HepG2 (cell line): ENCODE measurements around the gene APOC4. TPM values are rescaled to one million over a fixed set of nuclear protein-coding genes. Genes with fewer than 3 reads are reported as not detected.

ENCODE experiments used
- CAMTA2 ChIP-seq: sonication (generic); formaldehyde crosslinking; IDR thresholded peaks from 2 replicates; pipeline ENCODE4 v1.4.0; 2020; ENCODE audit warnings: mild to moderate bottlenecking, missing genetic modification reagents, borderline replicate concordance
- CCDC6 ChIP-seq: sonication (generic); formaldehyde crosslinking; IDR thresholded peaks from 2 replicates; pipeline ENCODE4 v1.8.1; 2022; ENCODE audit warnings: mild to moderate bottlenecking, missing genetic modification reagents, moderate library complexity
- HOMEZ ChIP-seq: IDR thresholded peaks from 2 replicates; pipeline ENCODE4 v1.6.1; 2016; ENCODE audit warnings: low read depth
- NFE2L1 ChIP-seq: sonication (generic); formaldehyde crosslinking; IDR thresholded peaks from 2 replicates; pipeline ENCODE4 v1.4.0; 2020; ENCODE audit warnings: missing genetic modification reagents, mild to moderate bottlenecking, borderline replicate concordance
- PAF1 ChIP-seq: IDR thresholded peaks from 2 replicates; pipeline ENCODE4 v1.6.1; 2016; ENCODE audit warnings: missing genetic modification reagents, missing compliant biosample characterization
- RAD21 ChIP-seq: fragments of 450-650 bp; formaldehyde crosslinking; IDR thresholded peaks from 2 replicates; pipeline ENCODE4 v1.5.0; 2020; ENCODE audit warnings: mild to moderate bottlenecking
- RCOR2 ChIP-seq: IDR thresholded peaks from 2 replicates; pipeline ENCODE4 v1.6.1; 2016; ENCODE audit warnings: missing biosample characterization, missing genetic modification reagents
- SMYD3 ChIP-seq: sonication (generic); formaldehyde crosslinking; IDR thresholded peaks from 2 replicates; pipeline ENCODE4 v1.8.1; 2023; ENCODE audit warnings: mild to moderate bottlenecking, missing genetic modification reagents
- SP4 ChIP-seq: sonication (generic); formaldehyde crosslinking; IDR thresholded peaks from 2 replicates; pipeline ENCODE4 v1.8.1; 2023; ENCODE audit warnings: mild to moderate bottlenecking, missing genetic modification reagents
- TBX2 ChIP-seq: sonication (generic); formaldehyde crosslinking; IDR thresholded peaks from 2 replicates; pipeline ENCODE4 v1.5.0; 2020; ENCODE audit warnings: missing genetic modification reagents, mild to moderate bottlenecking, borderline replicate concordance
- TCF12 ChIP-seq, 2 experiments: fragments of 450-650 bp in 1 of 2; sonication (generic) in 1 of 2; formaldehyde crosslinking in 1 of 2; IDR thresholded peaks; 2 replicates each; pipeline versions ENCODE4 v1.6.1 to v1.8.0; 2017 to 2022; ENCODE audit warnings: antibody characterized with exemption in 1 of 2, mild to moderate bottlenecking in 1 of 2, missing genetic modification reagents in 1 of 2, moderate library complexity in 1 of 2
- ZFYVE20 ChIP-seq: sonication (generic); formaldehyde crosslinking; IDR thresholded peaks from 2 replicates; pipeline ENCODE4 v1.8.0; 2023; ENCODE audit warnings: low read depth, mild to moderate bottlenecking, moderate library complexity, missing genetic modification reagents, borderline replicate concordance
- ZKSCAN1 ChIP-seq: fragments of 150-350 bp; IDR thresholded peaks from 2 replicates; pipeline ENCODE4 v1.6.1; 2014; ENCODE audit warnings: low read length
- ZNF253 ChIP-seq: sonication (generic); formaldehyde crosslinking; IDR thresholded peaks from 2 replicates; pipeline ENCODE4 v1.8.0; 2022; ENCODE audit warnings: mild to moderate bottlenecking, missing genetic modification reagents, borderline replicate concordance
- ZNF552 ChIP-seq: sonication (generic); formaldehyde crosslinking; IDR thresholded peaks from 2 replicates; pipeline ENCODE4 v1.9.0; 2022; ENCODE audit warnings: missing genetic modification reagents, mild to moderate bottlenecking, borderline replicate concordance
- polyA plus RNA-seq, 8 experiments: library from polyadenylated mRNA; depleted of rRNA in 3 of 8; stranded (reverse) in 7 of 8; unstranded in 1 of 8; fragments of >200 nt; fragmentation: Illumina TruSeq in 4 of 8; extraction: Trizol in 4 of 8; gene quantifications; 2 replicates each; pipeline versions ENCODE4 v1.2.1 to v1.2.3, GENCODE V29; 2011 to 2016; ENCODE audit warnings: low read depth in 4 of 8, missing spikeins in 1 of 8, mixed read lengths in 1 of 8; ENCODE audit not compliant: insufficient read depth in 1 of 8
- total RNA-seq, 5 experiments: library from RNA; depleted of rRNA; stranded (reverse); fragments of >200 nt; fragmentation: Illumina TruSeq; extraction: Trizol; gene quantifications; 2 replicates each; pipeline ENCODE4 v1.2.3, GENCODE V29; 2016; ENCODE audit warnings: low read depth in 1 of 5
- TF ChIP-seq, protein P1 (sequence below): sonication (generic); formaldehyde crosslinking; IDR thresholded peaks from 2 replicates; pipeline ENCODE4 v1.4.0; 2020; ENCODE audit warnings: mild to moderate bottlenecking, missing genetic modification reagents
- TF ChIP-seq, protein P2 (sequence below): sonication (generic); formaldehyde crosslinking; IDR thresholded peaks from 2 replicates; pipeline ENCODE4 v1.5.1; 2020; ENCODE audit warnings: mild to moderate bottlenecking, missing genetic modification reagents, moderate library complexity
- TF ChIP-seq, protein P3 (sequence below): sonication (generic); formaldehyde crosslinking; IDR thresholded peaks from 2 replicates; pipeline ENCODE4 v1.4.0; 2020; ENCODE audit warnings: missing genetic modification reagents, borderline replicate concordance

APOC4 gene
- total and polyA plus RNA-seq, 2 of the 13 experiments (the other 11 are each of a cell fraction or from before 2014, with no cell fraction given): 0.46 TPM; not detected in 1

DNA sequence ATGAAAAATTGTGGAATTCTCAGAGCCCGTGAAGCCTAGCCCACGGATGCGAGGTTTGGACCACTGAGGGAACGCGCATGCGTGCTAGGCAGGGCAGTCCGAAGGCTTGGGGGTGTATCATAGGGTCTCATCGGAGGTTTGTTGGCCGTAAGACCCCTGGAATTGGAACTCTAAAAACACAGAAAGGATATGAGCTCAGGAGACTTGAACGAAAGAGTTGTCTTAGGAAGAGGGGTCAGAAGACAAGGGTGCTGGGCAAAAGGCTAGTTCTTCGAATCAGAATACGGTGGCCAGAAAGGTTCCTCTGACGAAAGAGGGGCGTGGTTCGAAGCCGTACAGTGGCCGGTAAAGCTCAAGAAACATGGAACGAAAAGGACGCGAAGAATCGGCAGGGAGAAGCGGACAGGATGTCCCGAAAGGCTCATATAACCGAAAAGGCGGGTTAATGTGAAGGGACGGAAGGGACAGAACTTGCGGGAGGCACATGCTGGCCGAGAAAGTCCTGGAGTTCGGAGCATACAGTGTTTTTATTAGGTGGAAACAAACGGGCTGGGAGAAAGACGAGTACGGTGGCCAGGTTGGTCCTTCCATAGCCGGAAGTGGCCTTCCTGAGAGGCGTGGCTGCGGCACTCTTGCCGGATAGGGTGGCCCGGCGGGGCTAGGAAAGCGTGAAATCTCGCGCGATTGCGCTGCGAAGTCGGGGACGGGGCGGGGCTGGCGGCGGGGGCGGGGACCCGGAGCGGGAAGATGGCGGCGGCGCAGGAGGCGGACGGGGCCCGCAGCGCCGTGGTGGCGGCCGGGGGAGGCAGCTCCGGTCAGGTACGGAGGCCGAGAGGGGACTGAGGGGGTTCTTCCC, 12.8 kb downstream of the APOC4 start, which contains the start of gene CLPTM1 (continued):
- TF ChIP-seq NFE2L1 (CRISPR knock-in tag) (no peak), HOMEZ (CRISPR knock-in tag) (no peak), TCF12 (IDR thresholded peaks at IDR 0.05) (no peak), TCF12 (CRISPR knock-in tag; IDR thresholded peaks at IDR 0.05) (peak; percentile 74; the same call in 1 of the 2 replicates), RAD21 (CRISPR knock-in tag) (no peak), CCDC6 (CRISPR knock-in tag) (no peak), ZNF253 (no peak), SP4 (CRISPR knock-in tag) (no peak; the same call in none of the 2 replicates), ZFYVE20 (CRISPR knock-in tag) (no peak), CAMTA2 (CRISPR knock-in tag) (peak; percentile 78; the same call in 1 of the 2 replicates), TBX2 (CRISPR knock-in tag) (peak; percentile 43; the same call in 1 of the 2 replicates), RCOR2 (CRISPR knock-in tag) (no peak), ZKSCAN1 (no peak), SMYD3 (CRISPR knock-in tag) (peak; percentile 90), ZNF552 (CRISPR knock-in tag) (peak; percentile 28; the same call in 1 of the 2 replicates), PAF1 (CRISPR knock-in tag) (no peak; the same call in 1 of the 2 replicates)
- TF ChIP-seq, protein P1, sequence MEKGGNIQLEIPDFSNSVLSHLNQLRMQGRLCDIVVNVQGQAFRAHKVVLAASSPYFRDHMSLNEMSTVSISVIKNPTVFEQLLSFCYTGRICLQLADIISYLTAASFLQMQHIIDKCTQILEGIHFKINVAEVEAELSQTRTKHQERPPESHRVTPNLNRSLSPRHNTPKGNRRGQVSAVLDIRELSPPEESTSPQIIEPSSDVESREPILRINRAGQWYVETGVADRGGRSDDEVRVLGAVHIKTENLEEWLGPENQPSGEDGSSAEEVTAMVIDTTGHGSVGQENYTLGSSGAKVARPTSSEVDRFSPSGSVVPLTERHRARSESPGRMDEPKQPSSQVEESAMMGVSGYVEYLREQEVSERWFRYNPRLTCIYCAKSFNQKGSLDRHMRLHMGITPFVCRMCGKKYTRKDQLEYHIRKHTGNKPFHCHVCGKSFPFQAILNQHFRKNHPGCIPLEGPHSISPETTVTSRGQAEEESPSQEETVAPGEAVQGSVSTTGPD (CRISPR knock-in tag): no peak
- TF ChIP-seq, protein P2, sequence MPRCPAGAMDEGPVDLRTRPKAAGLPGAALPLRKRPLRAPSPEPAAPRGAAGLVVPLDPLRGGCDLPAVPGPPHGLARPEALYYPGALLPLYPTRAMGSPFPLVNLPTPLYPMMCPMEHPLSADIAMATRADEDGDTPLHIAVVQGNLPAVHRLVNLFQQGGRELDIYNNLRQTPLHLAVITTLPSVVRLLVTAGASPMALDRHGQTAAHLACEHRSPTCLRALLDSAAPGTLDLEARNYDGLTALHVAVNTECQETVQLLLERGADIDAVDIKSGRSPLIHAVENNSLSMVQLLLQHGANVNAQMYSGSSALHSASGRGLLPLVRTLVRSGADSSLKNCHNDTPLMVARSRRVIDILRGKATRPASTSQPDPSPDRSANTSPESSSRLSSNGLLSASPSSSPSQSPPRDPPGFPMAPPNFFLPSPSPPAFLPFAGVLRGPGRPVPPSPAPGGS (CRISPR knock-in tag): no peak
- TF ChIP-seq, protein P3, sequence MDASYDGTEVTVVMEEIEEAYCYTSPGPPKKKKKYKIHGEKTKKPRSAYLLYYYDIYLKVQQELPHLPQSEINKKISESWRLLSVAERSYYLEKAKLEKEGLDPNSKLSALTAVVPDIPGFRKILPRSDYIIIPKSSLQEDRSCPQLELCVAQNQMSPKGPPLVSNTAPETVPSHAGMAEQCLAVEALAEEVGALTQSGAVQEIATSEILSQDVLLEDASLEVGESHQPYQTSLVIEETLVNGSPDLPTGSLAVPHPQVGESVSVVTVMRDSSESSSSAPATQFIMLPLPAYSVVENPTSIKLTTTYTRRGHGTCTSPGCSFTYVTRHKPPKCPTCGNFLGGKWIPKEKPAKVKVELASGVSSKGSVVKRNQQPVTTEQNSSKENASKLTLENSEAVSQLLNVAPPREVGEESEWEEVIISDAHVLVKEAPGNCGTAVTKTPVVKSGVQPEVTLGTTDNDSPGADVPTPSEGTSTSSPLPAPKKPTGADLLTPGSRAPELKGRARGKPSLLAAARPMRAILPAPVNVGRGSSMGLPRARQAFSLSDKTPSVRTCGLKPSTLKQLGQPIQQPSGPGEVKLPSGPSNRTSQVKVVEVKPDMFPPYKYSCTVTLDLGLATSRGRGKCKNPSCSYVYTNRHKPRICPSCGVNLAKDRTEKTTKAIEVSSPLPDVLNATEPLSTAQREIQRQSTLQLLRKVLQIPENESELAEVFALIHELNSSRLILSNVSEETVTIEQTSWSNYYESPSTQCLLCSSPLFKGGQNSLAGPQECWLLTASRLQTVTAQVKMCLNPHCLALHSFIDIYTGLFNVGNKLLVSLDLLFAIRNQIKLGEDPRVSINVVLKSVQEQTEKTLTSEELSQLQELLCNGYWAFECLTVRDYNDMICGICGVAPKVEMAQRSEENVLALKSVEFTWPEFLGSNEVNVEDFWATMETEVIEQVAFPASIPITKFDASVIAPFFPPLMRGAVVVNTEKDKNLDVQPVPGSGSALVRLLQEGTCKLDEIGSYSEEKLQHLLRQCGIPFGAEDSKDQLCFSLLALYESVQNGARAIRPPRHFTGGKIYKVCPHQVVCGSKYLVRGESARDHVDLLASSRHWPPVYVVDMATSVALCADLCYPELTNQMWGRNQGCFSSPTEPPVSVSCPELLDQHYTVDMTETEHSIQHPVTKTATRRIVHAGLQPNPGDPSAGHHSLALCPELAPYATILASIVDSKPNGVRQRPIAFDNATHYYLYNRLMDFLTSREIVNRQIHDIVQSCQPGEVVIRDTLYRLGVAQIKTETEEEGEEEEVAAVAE (CRISPR knock-in tag): 0 out of 2 replicates have a peak, but pooled peaks have one; percentile 39
